ENCODE results near the gene ZC3H10.

DNA sequence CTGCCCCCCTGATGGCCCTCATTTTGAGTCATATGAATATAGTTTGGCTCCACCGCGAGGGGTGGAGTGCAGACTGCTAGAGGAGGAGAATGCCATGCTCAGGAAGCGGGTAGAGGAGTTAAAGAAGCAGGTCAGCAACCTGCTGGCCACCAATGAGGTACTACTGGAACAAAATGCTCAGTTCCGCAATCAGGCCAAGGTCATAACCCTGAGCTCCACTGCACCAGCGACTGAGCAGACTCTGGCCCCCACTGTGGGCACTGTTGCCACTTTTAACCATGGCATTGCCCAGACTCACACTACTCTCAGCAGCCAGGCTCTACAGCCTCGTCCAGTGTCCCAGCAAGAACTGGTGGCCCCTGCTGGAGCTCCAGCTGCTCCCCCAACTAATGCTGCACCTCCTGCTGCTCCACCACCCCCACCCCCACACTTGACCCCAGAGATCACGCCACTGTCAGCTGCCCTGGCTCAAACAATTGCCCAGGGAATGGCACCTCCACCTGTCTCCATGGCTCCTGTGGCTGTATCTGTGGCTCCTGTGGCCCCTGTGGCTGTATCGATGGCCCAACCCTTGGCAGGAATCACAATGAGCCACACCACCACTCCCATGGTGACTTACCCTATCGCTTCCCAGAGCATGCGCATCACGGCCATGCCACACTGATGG, 3.3 kb downstream of the ZC3H10 start:
- TF ChIP-seq POLR2A (IDR thresholded peaks at IDR 0.05), result no peak
- TF ChIP-seq CTCF (IDR thresholded peaks at IDR 0.05 in 8 of 11, conservative IDR thresholded peaks at IDR 0.05 in 3 of 11), result no peak
